ENCODE data around the gene GRIN3A. TPM values are rescaled to one million over a fixed set of nuclear protein-coding genes. Genes with fewer than 3 reads are reported as not detected.
A peak's percentile ranks its signal among the peaks of the same experiment; 100 is the strongest.

Gene GRIN3A
- total RNA-seq, 1 experiment from 2014 or later: not detected

GRCh38 chr9:101587332-101588043 is 151.0 kb downstream of the GRIN3A start:
- DNase-seq (ENCODE audit: unreplicated experiment): peak; percentile 7
- CTCF ChIA-PET: interaction anchor here (0.5 to 1.5 kb wide), 2 partner anchors 14 to 68 kb away, joined by 3 to 5 read pairs; no protein-coding TSS in a partner anchor
- Mint-ChIP-seq H3K27me3 (ENCODE audit: insufficient read depth, unreplicated experiment) (no peaks in the 10 kb centered on the region), H3K4me1 (ENCODE audit: insufficient read depth, unreplicated experiment) (no peaks in the 10 kb centered on the region), H3K4me3 (ENCODE audit: unreplicated experiment) (no peak overlapping the region), H3K36me3 (ENCODE audit: insufficient read depth, unreplicated experiment) (no peaks in the 10 kb centered on the region), H3K9me3 (ENCODE audit: unreplicated experiment) (no peaks in the 10 kb centered on the region), H3K27ac (ENCODE audit: low read depth, unreplicated experiment) (no peak overlapping the region)
- POLR2A ChIA-PET: interaction anchor here (0.7 kb wide), 2 partner anchors 40 to 107 kb away, joined by 3 read pairs; no protein-coding TSS in a partner anchor
- BruUV-seq (replicated peaks): no TSS peak
- intact Hi-C loops (cut with micrococcal nuclease): no loop called here
- TF ChIP-seq, protein P1, sequence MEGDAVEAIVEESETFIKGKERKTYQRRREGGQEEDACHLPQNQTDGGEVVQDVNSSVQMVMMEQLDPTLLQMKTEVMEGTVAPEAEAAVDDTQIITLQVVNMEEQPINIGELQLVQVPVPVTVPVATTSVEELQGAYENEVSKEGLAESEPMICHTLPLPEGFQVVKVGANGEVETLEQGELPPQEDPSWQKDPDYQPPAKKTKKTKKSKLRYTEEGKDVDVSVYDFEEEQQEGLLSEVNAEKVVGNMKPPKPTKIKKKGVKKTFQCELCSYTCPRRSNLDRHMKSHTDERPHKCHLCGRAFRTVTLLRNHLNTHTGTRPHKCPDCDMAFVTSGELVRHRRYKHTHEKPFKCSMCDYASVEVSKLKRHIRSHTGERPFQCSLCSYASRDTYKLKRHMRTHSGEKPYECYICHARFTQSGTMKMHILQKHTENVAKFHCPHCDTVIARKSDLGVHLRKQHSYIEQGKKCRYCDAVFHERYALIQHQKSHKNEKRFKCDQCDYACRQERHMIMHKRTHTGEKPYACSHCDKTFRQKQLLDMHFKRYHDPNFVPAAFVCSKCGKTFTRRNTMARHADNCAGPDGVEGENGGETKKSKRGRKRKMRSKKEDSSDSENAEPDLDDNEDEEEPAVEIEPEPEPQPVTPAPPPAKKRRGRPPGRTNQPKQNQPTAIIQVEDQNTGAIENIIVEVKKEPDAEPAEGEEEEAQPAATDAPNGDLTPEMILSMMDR (IDR thresholded peaks at IDR 0.05; ENCODE audit: unreplicated experiment): no peak

- intact Hi-C loops (cut with micrococcal nuclease): no loop called here
- POLR2A ChIA-PET: no interaction called here
- no peak for DNase-seq (ENCODE audit: unreplicated experiment)
- H3K27me3 Mint-ChIP-seq (ENCODE audit: insufficient read depth, unreplicated experiment): no peaks in the 10 kb centered on the region
- H3K9me3 Mint-ChIP-seq (ENCODE audit: unreplicated experiment): no peaks in the 10 kb centered on the region
- no peak overlapping the region for H3K27ac Mint-ChIP-seq (ENCODE audit: low read depth, unreplicated experiment)
- no peak overlapping the region for H3K4me3 Mint-ChIP-seq (ENCODE audit: unreplicated experiment)
- TF ChIP-seq, protein P1 (IDR thresholded peaks at IDR 0.05; ENCODE audit: unreplicated experiment): no peak
- H3K4me1 Mint-ChIP-seq (ENCODE audit: insufficient read depth, unreplicated experiment): no peaks in the 10 kb centered on the region
- H3K36me3 Mint-ChIP-seq (ENCODE audit: insufficient read depth, unreplicated experiment): no peaks in the 10 kb centered on the region
- CTCF ChIA-PET: interaction anchor here (0.5 to 1.5 kb wide), 2 partner anchors 14 to 69 kb away, joined by 3 to 5 read pairs; no protein-coding TSS in a partner anchor
- BruUV-seq (replicated peaks): no TSS peak
Measured at GRCh38 chr9:101586651-101587050, 151.8 kb downstream of the GRIN3A start.

DNA sequence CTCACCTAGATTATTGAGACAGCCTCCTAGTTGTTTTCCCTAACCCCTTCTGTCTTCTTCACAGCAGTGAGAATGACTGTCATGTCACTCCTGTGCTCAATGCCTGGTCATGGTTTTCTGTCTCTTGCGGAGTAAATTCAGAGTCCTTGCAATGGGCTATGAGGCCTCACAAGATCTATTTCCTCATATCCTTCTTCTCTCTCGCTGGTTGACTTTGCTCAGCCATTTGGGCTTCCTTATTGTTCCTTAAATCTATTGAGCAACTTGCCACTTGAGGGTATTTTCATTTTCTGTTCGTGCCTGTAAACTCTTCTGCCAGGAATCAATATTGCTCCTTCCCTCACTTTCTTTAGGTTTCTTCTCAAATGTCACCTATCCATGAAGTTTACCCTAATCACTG is 152.7 kb downstream of the GRIN3A start:
- Mint-ChIP-seq H3K4me3 (ENCODE audit: unreplicated experiment) (no peak overlapping the region), H3K27ac (ENCODE audit: low read depth, unreplicated experiment) (no peak overlapping the region), H3K9me3 (ENCODE audit: unreplicated experiment) (no peaks in the 10 kb centered on the region), H3K36me3 (ENCODE audit: insufficient read depth, unreplicated experiment) (no peaks in the 10 kb centered on the region), H3K4me1 (ENCODE audit: insufficient read depth, unreplicated experiment) (no peaks in the 10 kb centered on the region), H3K27me3 (ENCODE audit: insufficient read depth, unreplicated experiment) (no peaks in the 10 kb centered on the region)
- ChIA-PET CTCF (interaction anchor here (0.6 kb wide), 1 partner anchor 14 kb away, joined by 4 read pairs; no protein-coding TSS in a partner anchor), POLR2A (no interaction called here)
- no TSS peak for BruUV-seq (replicated peaks)
- intact Hi-C loops (cut with micrococcal nuclease): no loop called here
- TF ChIP-seq, protein P1 (IDR thresholded peaks at IDR 0.05; ENCODE audit: unreplicated experiment): no peak
- no peak for DNase-seq (ENCODE audit: unreplicated experiment)

DNA sequence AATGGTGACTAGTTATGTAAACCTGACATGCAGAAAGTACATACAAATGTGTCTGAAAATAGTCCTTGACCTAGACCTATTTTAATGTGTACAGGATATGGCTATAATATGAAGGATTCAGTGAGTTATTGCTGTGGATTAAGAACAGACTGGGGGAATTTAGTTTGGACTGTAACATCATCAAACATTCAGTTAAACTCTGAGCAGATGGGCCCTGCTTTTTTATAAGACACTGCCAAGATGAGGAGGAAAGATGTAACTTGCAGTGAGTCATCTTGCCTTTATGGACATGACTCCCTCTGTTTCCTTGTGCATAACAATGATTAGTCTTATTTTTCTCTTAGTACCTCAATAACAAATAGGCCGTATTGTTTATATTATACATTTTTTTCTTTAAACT is 155.9 kb downstream of the GRIN3A start:
- Mint-ChIP-seq H3K4me1 (ENCODE audit: insufficient read depth, unreplicated experiment) (no peaks in the 10 kb centered on the region), H3K9me3 (ENCODE audit: unreplicated experiment) (no peaks in the 10 kb centered on the region), H3K36me3 (ENCODE audit: insufficient read depth, unreplicated experiment) (no peaks in the 10 kb centered on the region), H3K27me3 (ENCODE audit: insufficient read depth, unreplicated experiment) (no peaks in the 10 kb centered on the region), H3K4me3 (ENCODE audit: unreplicated experiment) (no peak overlapping the region), H3K27ac (ENCODE audit: low read depth, unreplicated experiment) (no peak overlapping the region)
- POLR2A ChIA-PET: no interaction called here
- no TSS peak for BruUV-seq (replicated peaks)
- intact Hi-C loops (cut with micrococcal nuclease): no loop called here
- CTCF ChIA-PET: no interaction called here
- TF ChIP-seq, protein P1 (IDR thresholded peaks at IDR 0.05; ENCODE audit: unreplicated experiment): no peak
- peak; percentile 49 for DNase-seq (ENCODE audit: unreplicated experiment)
